ENCODE measurements around the gene SYT6.
A peak's percentile ranks its signal among the peaks of the same experiment; 100 is the strongest.

Gene SYT6

GRCh38 chr1:114043548-114043947 is 110.1 kb downstream of the SYT6 start:
- intact Hi-C loops (cut with DNase I): no loop called here
- peak in 36 of 42 donors; percentile 12 to 85 (median 56) for DNase-seq

GRCh38 chr1:114043054-114043453 is 110.6 kb downstream of the SYT6 start:
- DNase-seq: no peak
- intact Hi-C loops (cut with DNase I): no loop called here

GRCh38 chr1:114040273-114041015 is 113.2 kb downstream of the SYT6 start:
- DNase-seq: no peak
- intact Hi-C loops (cut with DNase I): no loop called here

Data from head of caudate nucleus (tissue), 42 donors.